ENCODE data around the gene DISC1. TPM values are rescaled to one million over a fixed set of nuclear protein-coding genes. Genes with fewer than 3 reads are reported as not detected.
"Not testable (repeated sequence)": the region's sequence is repeated elsewhere in the genome, so short reads cannot be mapped to it uniquely, and the experiment has no call there.

Gene DISC1
- polyA plus RNA-seq, 3 donors = 5.5 to 14.7 (median 5.8) TPM

DNA sequence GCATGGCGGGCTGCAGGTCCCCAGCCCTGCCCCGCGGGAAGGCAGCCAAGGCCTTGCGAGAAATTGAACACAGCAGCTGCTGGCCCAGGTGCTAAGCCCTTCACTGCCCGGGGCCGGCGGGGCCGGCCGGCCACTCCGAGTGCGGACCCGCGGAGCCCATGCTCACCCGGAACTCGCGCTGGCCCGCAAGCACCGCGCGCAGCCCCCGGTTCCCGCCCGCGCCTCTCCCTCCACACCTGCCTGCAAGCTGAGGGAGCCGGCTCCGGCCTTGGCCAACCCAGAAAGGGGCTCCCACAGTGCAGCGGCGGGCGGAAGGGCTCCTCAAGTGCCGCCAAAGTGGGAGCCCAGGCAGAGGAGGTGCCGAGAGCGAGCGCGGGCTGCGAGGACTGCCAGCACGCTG is 15.5 kb downstream of the DISC1 start:
- H3K4me1 Mint-ChIP-seq = peaks cover 27% of the 10 kb centered on the region
- H3K4me1 ChIP-seq (ENCODE audit: control insufficient read depth in 1 of 2, insufficient read depth in 2 of 2, low read length in 2 of 2) = not testable (repeated sequence)

DNA sequence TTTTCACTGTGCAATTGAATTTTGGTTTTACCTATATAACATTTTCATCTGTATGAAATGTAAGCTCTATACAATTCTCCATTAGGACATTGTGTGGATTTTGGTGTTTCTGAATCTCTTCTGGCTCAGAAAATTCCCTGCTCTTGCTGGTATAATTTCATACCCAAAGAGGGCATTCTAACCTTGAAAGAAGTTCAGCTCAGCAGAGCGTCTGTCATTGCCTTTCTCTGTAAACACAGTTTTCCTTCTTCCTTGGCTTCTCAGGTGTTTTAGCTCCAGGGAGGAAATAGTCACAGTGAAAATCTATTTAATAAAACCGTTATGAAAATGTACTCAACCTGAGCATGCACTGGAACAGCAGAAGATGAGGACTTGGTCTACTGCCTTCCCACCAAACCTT is 16.0 kb downstream of the DISC1 start:
- Histone ChIP-seq H3K27ac (ENCODE audit: low read depth in 1 of 2, low read length in 2 of 2) (peak overlapping the region in 1 of 2 donors; percentile 26), H3K27me3 (ENCODE audit: control insufficient read depth in 2 of 2, insufficient read depth in 2 of 2, low read length in 2 of 2) (no peaks in the 10 kb centered on the region), H3K9me3 (replicated peaks in 1 of 2; ENCODE audit: control insufficient read depth in 1 of 2, insufficient read depth in 1 of 2, low read length in 2 of 2) (no peaks in the 10 kb centered on the region), H3K36me3 (replicated peaks in 1 of 2; ENCODE audit: control insufficient read depth in 1 of 2, insufficient read depth in 2 of 2, low read length in 2 of 2) (peaks cover 5 to 39% of the 10 kb centered on the region in 2 donors), H3K4me1 (ENCODE audit: control insufficient read depth in 1 of 2, insufficient read depth in 2 of 2, low read length in 2 of 2) (no peaks in the 10 kb centered on the region), H4K20me1 (ENCODE audit: insufficient read depth, low read length) (peaks cover 89% of the 10 kb centered on the region), H3K4me3 (replicated peaks in 1 of 3; ENCODE audit: low read depth in 2 of 3, low read length in 3 of 3) (no peak overlapping the region), H3K79me2 (ENCODE audit: insufficient read depth, low read length) (peaks cover 95% of the 10 kb centered on the region), H2AFZ (ENCODE audit: insufficient read depth, low read depth, low read length, poor library complexity, severe bottlenecking) (no peak overlapping the region), H3K4me2 (replicated peaks; ENCODE audit: extremely low read depth, low read length, poor library complexity, severe bottlenecking) (no peak overlapping the region), H3K9ac (ENCODE audit: insufficient read depth, low read length, poor library complexity, severe bottlenecking) (no peak overlapping the region)
- intact Hi-C loops (cut with micrococcal nuclease) = no loop called here
- peaks cover 28 to 37% of the 10 kb centered on the region in 2 donors for H3K36me3 Mint-ChIP-seq
- H3K4me3 Mint-ChIP-seq = no peak overlapping the region
- no peak for TF ChIP-seq CTCF (IDR thresholded peaks at IDR 0.05)
- DNase-seq = no peak
- H3K27ac Mint-ChIP-seq = peak overlapping the region in 2 of 7 donors; percentile 22 to 55
- H3K4me1 Mint-ChIP-seq = peaks cover 30% of the 10 kb centered on the region
- peaks cover 0 to 2% (median 0%) of the 10 kb centered on the region in 3 donors for H3K27me3 Mint-ChIP-seq (ENCODE audit: low read depth in 3 of 3)
- WGBS (ENCODE audit: insufficient coverage) = 80% methylated on average over 1 of the region's 2 CpGs
- peaks cover 0 to 9% (median 5%) of the 10 kb centered on the region in 7 donors for H3K9me3 Mint-ChIP-seq

More for the DNA sequence above, 15.5 kb downstream of the DISC1 start:
- H3K4me2 ChIP-seq (replicated peaks; ENCODE audit: extremely low read depth, low read length, poor library complexity, severe bottlenecking); H3K27me3 Mint-ChIP-seq (ENCODE audit: low read depth in 3 of 3); DNase-seq; H2AFZ ChIP-seq (ENCODE audit: insufficient read depth, low read depth, low read length, poor library complexity, severe bottlenecking); intact Hi-C loops (cut with micrococcal nuclease); H3K27ac Mint-ChIP-seq; H3K9me3 Mint-ChIP-seq; H3K4me3 ChIP-seq (replicated peaks in 1 of 3; ENCODE audit: low read depth in 2 of 3, low read length in 3 of 3); H3K4me3 Mint-ChIP-seq; H3K27ac ChIP-seq (ENCODE audit: low read depth in 1 of 2, low read length in 2 of 2); H3K9ac ChIP-seq (ENCODE audit: insufficient read depth, low read length, poor library complexity, severe bottlenecking); H3K27me3 ChIP-seq (ENCODE audit: control insufficient read depth in 2 of 2, insufficient read depth in 2 of 2, low read length in 2 of 2); H3K9me3 ChIP-seq (replicated peaks in 1 of 2; ENCODE audit: control insufficient read depth in 1 of 2, insufficient read depth in 1 of 2, low read length in 2 of 2): not testable (repeated sequence)
- Histone ChIP-seq H4K20me1 (ENCODE audit: insufficient read depth, low read length) (peaks cover 95% of the 10 kb centered on the region), H3K36me3 (replicated peaks in 1 of 2; ENCODE audit: control insufficient read depth in 1 of 2, insufficient read depth in 2 of 2, low read length in 2 of 2) (peaks cover 5 to 39% of the 10 kb centered on the region in 2 donors), H3K79me2 (ENCODE audit: insufficient read depth, low read length) (peaks cover 99% of the 10 kb centered on the region)
- H3K36me3 Mint-ChIP-seq = peaks cover 31 to 40% of the 10 kb centered on the region in 2 donors
- WGBS (ENCODE audit: insufficient coverage) = 98% methylated on average over 29 of the region's 36 CpGs

Data from CD14-positive monocyte (primary cell).